ENCODE data around the gene UBTF. TPM values are rescaled to one million over a fixed set of nuclear protein-coding genes. Genes with fewer than 3 reads are reported as not detected.

Gene UBTF
- total RNA-seq, 6 experiments from 2014 or later: 22.3 to 35.9 (median 32.0) TPM

GRCh38 chr17:44178133-44178532 is 41.3 kb downstream of the UBTF start:
- ATAC-seq (peak in 1 of 4 donors; percentile 19), DNase-seq (no peak)
- no peaks in the 10 kb centered on the region for H3K9me3 ChIP-seq
- H3K4me3 ChIP-seq: no peak overlapping the region
- no peak overlapping the region for H3K27ac ChIP-seq
- peaks cover 0 to 7% (median 3%) of the 10 kb centered on the region in 4 donors for H3K36me3 ChIP-seq
- H3K27me3 ChIP-seq: no peaks in the 10 kb centered on the region
- TF ChIP-seq CTCF (IDR thresholded peaks at IDR 0.05) (no peak), POLR2A (IDR thresholded peaks at IDR 0.05) (no peak)
- no CpG with 5 or more reads among the region's 14 CpGs for WGBS (ENCODE audit: insufficient coverage, low coverage, low lambda C conversion rate, missing lambda C conversion rate)
- intact Hi-C loops (cut with DNase I): no loop called here
- H3K4me1 ChIP-seq: no peaks in the 10 kb centered on the region

GRCh38 chr17:44177640-44178039 is 41.8 kb downstream of the UBTF start:
- H3K4me3 ChIP-seq: no peak overlapping the region
- ATAC-seq (peak in 2 of 4 donors; percentile 19 to 40), DNase-seq (no peak)
- intact Hi-C loops (cut with DNase I): no loop called here
- TF ChIP-seq POLR2A (IDR thresholded peaks at IDR 0.05) (no peak), CTCF (IDR thresholded peaks at IDR 0.05) (no peak)
- no peaks in the 10 kb centered on the region for H3K4me1 ChIP-seq
- H3K9me3 ChIP-seq: no peaks in the 10 kb centered on the region
- no peak overlapping the region for H3K27ac ChIP-seq
- peaks cover 0 to 7% (median 3%) of the 10 kb centered on the region in 4 donors for H3K36me3 ChIP-seq
- no peaks in the 10 kb centered on the region for H3K27me3 ChIP-seq
- WGBS (ENCODE audit: insufficient coverage, low coverage, low lambda C conversion rate, missing lambda C conversion rate): 100% methylated on average over 1 of the region's 4 CpGs

GRCh38 chr17:44176671-44177501 is 42.6 kb downstream of the UBTF start:
- peaks cover 0 to 4% (median under 1%) of the 10 kb centered on the region in 4 donors for H3K36me3 ChIP-seq
- H3K27me3 ChIP-seq: no peaks in the 10 kb centered on the region
- ATAC-seq (peak in 1 of 4 donors; percentile 44), DNase-seq (no peak)
- H3K9me3 ChIP-seq: no peaks in the 10 kb centered on the region
- no CpG with 5 or more reads among the region's 54 CpGs for WGBS (ENCODE audit: insufficient coverage, low coverage, low lambda C conversion rate, missing lambda C conversion rate)
- no peak overlapping the region for H3K27ac ChIP-seq
- no peak for TF ChIP-seq POLR2A (IDR thresholded peaks at IDR 0.05)
- no peak for TF ChIP-seq CTCF (IDR thresholded peaks at IDR 0.05)
- no peaks in the 10 kb centered on the region for H3K4me1 ChIP-seq
- intact Hi-C loops (cut with DNase I): no loop called here
- no peak overlapping the region for H3K4me3 ChIP-seq

GRCh38 chr17:44176257-44176656 is 43.2 kb downstream of the UBTF start:
- intact Hi-C loops (cut with DNase I): no loop called here
- TF ChIP-seq CTCF (IDR thresholded peaks at IDR 0.05) (no peak), POLR2A (IDR thresholded peaks at IDR 0.05) (no peak)
- no peak for DNase-seq
- Histone ChIP-seq H3K9me3 (no peaks in the 10 kb centered on the region), H3K27me3 (no peaks in the 10 kb centered on the region), H3K4me1 (no peaks in the 10 kb centered on the region), H3K36me3 (no peaks in the 10 kb centered on the region), H3K4me3 (no peak overlapping the region), H3K27ac (no peak overlapping the region)
- WGBS (ENCODE audit: insufficient coverage, low coverage, low lambda C conversion rate, missing lambda C conversion rate): 100% methylated on average over 1 of the region's 1 CpG
- no peak for ATAC-seq
